ENCODE results near the gene DCT.

Gene DCT

GRCh38 chr13:94462670-94463069 is 16.8 kb downstream of the DCT start:
- POLR2A ChIA-PET = no interaction called here
- no peak overlapping the region for H3K27ac ChIP-seq (ENCODE audit: insufficient read depth in 1 of 2, low read depth in 1 of 2, low read length in 2 of 2, poor library complexity in 1 of 2, severe bottlenecking in 2 of 2)
- no peaks in the 10 kb centered on the region for H3K36me3 ChIP-seq (ENCODE audit: control insufficient read depth in 4 of 4, insufficient read depth in 4 of 4, low read length in 3 of 4)
- no peaks in the 10 kb centered on the region for H3K4me1 ChIP-seq (ENCODE audit: control extremely low read depth in 1 of 4, control insufficient read depth in 4 of 4, insufficient read depth in 4 of 4, low read length in 3 of 4)
- CTCF ChIA-PET = no interaction called here
- no peak overlapping the region for H3K4me3 ChIP-seq (ENCODE audit: control insufficient read depth in 1 of 7, extremely low read depth in 1 of 7, insufficient read depth in 4 of 7, low read depth in 2 of 7, low read length in 6 of 7)
- no peaks in the 10 kb centered on the region for H3K9me3 ChIP-seq (ENCODE audit: control extremely low read depth in 1 of 5, control insufficient read depth in 4 of 5, insufficient read depth in 2 of 5, low read depth in 1 of 5, low read length in 4 of 5)
- H3K27me3 ChIP-seq (replicated peaks in 2 of 5; ENCODE audit: control insufficient read depth in 4 of 5, insufficient read depth in 5 of 5, low read length in 4 of 5) = peaks cover 0 to 2% (median 0%) of the 10 kb centered on the region in 5 experiments
- no peak for DNase-seq
- WGBS (ENCODE audit: insufficient coverage) = 100% methylated on average over 3 of the region's 6 CpGs

- ChIA-PET CTCF (no interaction called here), POLR2A (no interaction called here)
- Histone ChIP-seq H3K27ac (ENCODE audit: insufficient read depth in 1 of 2, low read depth in 1 of 2, low read length in 2 of 2, poor library complexity in 1 of 2, severe bottlenecking in 2 of 2) (no peak overlapping the region), H3K27me3 (replicated peaks in 2 of 5; ENCODE audit: control insufficient read depth in 4 of 5, insufficient read depth in 5 of 5, low read length in 4 of 5) (no peaks in the 10 kb centered on the region), H3K4me1 (ENCODE audit: control extremely low read depth in 1 of 4, control insufficient read depth in 4 of 4, insufficient read depth in 4 of 4, low read length in 3 of 4) (no peaks in the 10 kb centered on the region), H3K4me3 (ENCODE audit: control insufficient read depth in 1 of 7, extremely low read depth in 1 of 7, insufficient read depth in 4 of 7, low read depth in 2 of 7, low read length in 6 of 7) (no peak overlapping the region), H3K36me3 (ENCODE audit: control insufficient read depth in 4 of 4, insufficient read depth in 4 of 4, low read length in 3 of 4) (no peaks in the 10 kb centered on the region), H3K9me3 (ENCODE audit: control extremely low read depth in 1 of 5, control insufficient read depth in 4 of 5, insufficient read depth in 2 of 5, low read depth in 1 of 5, low read length in 4 of 5) (no peaks in the 10 kb centered on the region)
- WGBS (ENCODE audit: insufficient coverage) = 83% methylated on average over 1 of the region's 1 CpG
- no peak for DNase-seq
Observed at GRCh38 chr13:94459116-94459515, 20.4 kb downstream of the DCT start.

GRCh38 chr13:94455414-94455813 is 24.1 kb downstream of the DCT start:
- H3K36me3 ChIP-seq (ENCODE audit: control insufficient read depth in 4 of 4, insufficient read depth in 4 of 4, low read length in 3 of 4) = no peaks in the 10 kb centered on the region
- ChIA-PET CTCF (no interaction called here), POLR2A (no interaction called here)
- no peaks in the 10 kb centered on the region for H3K27me3 ChIP-seq (replicated peaks in 2 of 5; ENCODE audit: control insufficient read depth in 4 of 5, insufficient read depth in 5 of 5, low read length in 4 of 5)
- H3K9me3 ChIP-seq (ENCODE audit: control extremely low read depth in 1 of 5, control insufficient read depth in 4 of 5, insufficient read depth in 2 of 5, low read depth in 1 of 5, low read length in 4 of 5) = no peaks in the 10 kb centered on the region
- no peak overlapping the region for H3K4me3 ChIP-seq (ENCODE audit: control insufficient read depth in 1 of 7, extremely low read depth in 1 of 7, insufficient read depth in 4 of 7, low read depth in 2 of 7, low read length in 6 of 7)
- 100% methylated on average over 1 of the region's 2 CpGs for WGBS (ENCODE audit: insufficient coverage)
- no peaks in the 10 kb centered on the region for H3K4me1 ChIP-seq (ENCODE audit: control extremely low read depth in 1 of 4, control insufficient read depth in 4 of 4, insufficient read depth in 4 of 4, low read length in 3 of 4)
- no peak for DNase-seq
- H3K27ac ChIP-seq (ENCODE audit: insufficient read depth in 1 of 2, low read depth in 1 of 2, low read length in 2 of 2, poor library complexity in 1 of 2, severe bottlenecking in 2 of 2) = no peak overlapping the region

DNA sequence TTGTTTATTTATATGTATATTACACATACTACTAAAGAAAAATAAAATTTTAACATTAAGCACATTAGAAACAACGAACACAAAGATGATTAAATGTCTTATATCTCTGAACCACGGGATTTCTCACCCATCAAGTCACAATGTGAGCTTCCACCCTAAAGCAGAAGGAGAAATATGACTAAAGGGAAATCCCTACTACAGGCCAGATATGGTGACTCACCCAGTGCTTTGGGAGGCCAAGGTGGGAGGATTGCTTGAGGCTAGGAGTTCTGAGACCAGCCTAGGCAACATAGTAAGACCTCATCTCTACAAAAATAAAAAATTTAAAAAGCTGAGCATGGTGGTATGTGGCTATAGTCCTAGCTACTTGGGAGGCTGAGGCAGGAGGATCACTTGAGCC is 24.6 kb downstream of the DCT start:
- H3K4me3 ChIP-seq (ENCODE audit: control insufficient read depth in 1 of 7, extremely low read depth in 1 of 7, insufficient read depth in 4 of 7, low read depth in 2 of 7, low read length in 6 of 7) = no peak overlapping the region
- WGBS (ENCODE audit: insufficient coverage) = 100% methylated on average over 1 of the region's 2 CpGs
- ChIA-PET POLR2A (no interaction called here), CTCF (no interaction called here)
- no peaks in the 10 kb centered on the region for H3K9me3 ChIP-seq (ENCODE audit: control extremely low read depth in 1 of 5, control insufficient read depth in 4 of 5, insufficient read depth in 2 of 5, low read depth in 1 of 5, low read length in 4 of 5)
- no peak overlapping the region for H3K27ac ChIP-seq (ENCODE audit: insufficient read depth in 1 of 2, low read depth in 1 of 2, low read length in 2 of 2, poor library complexity in 1 of 2, severe bottlenecking in 2 of 2)
- no peaks in the 10 kb centered on the region for H3K27me3 ChIP-seq (replicated peaks in 2 of 5; ENCODE audit: control insufficient read depth in 4 of 5, insufficient read depth in 5 of 5, low read length in 4 of 5)
- H3K36me3 ChIP-seq (ENCODE audit: control insufficient read depth in 4 of 4, insufficient read depth in 4 of 4, low read length in 3 of 4) = no peaks in the 10 kb centered on the region
- no peaks in the 10 kb centered on the region for H3K4me1 ChIP-seq (ENCODE audit: control extremely low read depth in 1 of 4, control insufficient read depth in 4 of 4, insufficient read depth in 4 of 4, low read length in 3 of 4)
- no peak for DNase-seq

- DNase-seq = no peak
- ChIA-PET CTCF (no interaction called here), POLR2A (no interaction called here)
- H3K36me3 ChIP-seq (ENCODE audit: control insufficient read depth in 4 of 4, insufficient read depth in 4 of 4, low read length in 3 of 4) = no peaks in the 10 kb centered on the region
- H3K4me3 ChIP-seq (ENCODE audit: control insufficient read depth in 1 of 7, extremely low read depth in 1 of 7, insufficient read depth in 4 of 7, low read depth in 2 of 7, low read length in 6 of 7) = no peak overlapping the region
- H3K4me1 ChIP-seq (ENCODE audit: control extremely low read depth in 1 of 4, control insufficient read depth in 4 of 4, insufficient read depth in 4 of 4, low read length in 3 of 4) = no peaks in the 10 kb centered on the region
- no peak overlapping the region for H3K27ac ChIP-seq (ENCODE audit: insufficient read depth in 1 of 2, low read depth in 1 of 2, low read length in 2 of 2, poor library complexity in 1 of 2, severe bottlenecking in 2 of 2)
- H3K27me3 ChIP-seq (replicated peaks in 2 of 5; ENCODE audit: control insufficient read depth in 4 of 5, insufficient read depth in 5 of 5, low read length in 4 of 5) = no peaks in the 10 kb centered on the region
- H3K9me3 ChIP-seq (ENCODE audit: control extremely low read depth in 1 of 5, control insufficient read depth in 4 of 5, insufficient read depth in 2 of 5, low read depth in 1 of 5, low read length in 4 of 5) = no peaks in the 10 kb centered on the region
Observed at GRCh38 chr13:94454334-94454733, 25.1 kb downstream of the DCT start.

- peaks cover 0 to 3% (median 0%) of the 10 kb centered on the region in 5 experiments for H3K27me3 ChIP-seq (replicated peaks in 2 of 5; ENCODE audit: control insufficient read depth in 4 of 5, insufficient read depth in 5 of 5, low read length in 4 of 5)
- no peak overlapping the region for H3K27ac ChIP-seq (ENCODE audit: insufficient read depth in 1 of 2, low read depth in 1 of 2, low read length in 2 of 2, poor library complexity in 1 of 2, severe bottlenecking in 2 of 2)
- H3K9me3 ChIP-seq (ENCODE audit: control extremely low read depth in 1 of 5, control insufficient read depth in 4 of 5, insufficient read depth in 2 of 5, low read depth in 1 of 5, low read length in 4 of 5) = no peaks in the 10 kb centered on the region
- ChIA-PET POLR2A (no interaction called here), CTCF (interaction anchor here (1.0 kb wide), 1 partner anchor 176 kb away, joined by 3 read pairs; no protein-coding TSS in a partner anchor)
- no peaks in the 10 kb centered on the region for H3K36me3 ChIP-seq (ENCODE audit: control insufficient read depth in 4 of 4, insufficient read depth in 4 of 4, low read length in 3 of 4)
- no peak overlapping the region for H3K4me3 ChIP-seq (ENCODE audit: control insufficient read depth in 1 of 7, extremely low read depth in 1 of 7, insufficient read depth in 4 of 7, low read depth in 2 of 7, low read length in 6 of 7)
- no peak for DNase-seq
- no peaks in the 10 kb centered on the region for H3K4me1 ChIP-seq (ENCODE audit: control extremely low read depth in 1 of 4, control insufficient read depth in 4 of 4, insufficient read depth in 4 of 4, low read length in 3 of 4)
Observed at GRCh38 chr13:94444826-94445225, 34.7 kb downstream of the DCT start.

DNA sequence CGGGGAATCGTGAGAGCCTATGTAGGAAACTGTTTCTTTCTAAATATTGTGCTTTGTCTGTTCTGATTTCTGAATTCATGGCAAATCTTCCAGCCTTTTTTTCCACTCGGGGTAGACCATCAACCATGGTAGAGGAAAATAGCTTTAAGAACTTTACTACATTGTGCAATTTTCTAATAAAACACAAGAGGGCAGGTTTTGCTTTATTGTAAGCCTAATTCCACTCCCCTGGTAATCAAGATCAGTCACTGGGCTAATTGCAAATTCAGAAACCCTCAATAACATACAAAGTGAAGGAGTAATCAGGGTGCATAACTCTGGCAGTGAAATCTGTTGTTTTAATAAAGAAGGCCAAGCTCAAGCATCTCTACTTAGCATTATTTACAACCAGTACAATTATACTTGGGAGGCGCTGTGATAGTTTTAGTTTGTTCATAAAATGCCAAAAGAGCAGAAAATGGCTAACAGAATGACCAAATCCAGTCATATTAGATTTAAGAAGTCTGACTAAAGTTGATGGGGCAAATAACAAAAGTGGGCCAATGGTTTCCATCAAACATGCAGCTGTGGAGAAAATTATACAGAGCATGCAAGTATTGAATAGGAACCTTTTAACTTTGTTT is 43.8 kb downstream of the DCT start:
- peaks cover 0 to 7% (median 1%) of the 10 kb centered on the region in 4 experiments for H3K4me1 ChIP-seq (ENCODE audit: control extremely low read depth in 1 of 4, control insufficient read depth in 4 of 4, insufficient read depth in 4 of 4, low read length in 3 of 4)
- peaks cover 0 to 9% (median 0%) of the 10 kb centered on the region in 5 experiments for H3K27me3 ChIP-seq (replicated peaks in 2 of 5; ENCODE audit: control insufficient read depth in 4 of 5, insufficient read depth in 5 of 5, low read length in 4 of 5)
- no peak overlapping the region for H3K27ac ChIP-seq (ENCODE audit: insufficient read depth in 1 of 2, low read depth in 1 of 2, low read length in 2 of 2, poor library complexity in 1 of 2, severe bottlenecking in 2 of 2)
- WGBS (ENCODE audit: insufficient coverage) = no CpG with 5 or more reads among the region's 4 CpGs
- ChIA-PET POLR2A (no interaction called here), CTCF (interaction anchor here (0.9 to 15.2 kb wide), 13 partner anchors 8 to 720 kb away, joined by 3 to 218 read pairs (median 3); partner anchors contain the start of gene TGDS)
- no peak overlapping the region for H3K4me3 ChIP-seq (ENCODE audit: control insufficient read depth in 1 of 7, extremely low read depth in 1 of 7, insufficient read depth in 4 of 7, low read depth in 2 of 7, low read length in 6 of 7)
- DNase-seq = peak; percentile 59 to 74 (median 67)
- H3K9me3 ChIP-seq (ENCODE audit: control extremely low read depth in 1 of 5, control insufficient read depth in 4 of 5, insufficient read depth in 2 of 5, low read depth in 1 of 5, low read length in 4 of 5) = no peaks in the 10 kb centered on the region
- H3K36me3 ChIP-seq (ENCODE audit: control insufficient read depth in 4 of 4, insufficient read depth in 4 of 4, low read length in 3 of 4) = no peaks in the 10 kb centered on the region
